Kidney epithelial cell (primary cell): Measurements from ENCODE around the gene KCNMB1. TPM values are rescaled to one million over a fixed set of nuclear protein-coding genes. Genes with fewer than 3 reads are reported as not detected.

ENCODE experiments used
- DNase-seq: peaks from one replicate; pipeline ENCODE4 v3.0.0-alpha.2; 2010; ENCODE audit warnings: low read depth
- H3K27me3 ChIP-seq: 2 replicates; pipeline ENCODE4 v1.6.0; 2011; ENCODE audit warnings: low read length; ENCODE audit not compliant: control insufficient read depth, insufficient read depth
- H3K36me3 ChIP-seq: 2 replicates; pipeline ENCODE4 v1.5.1; 2011; ENCODE audit warnings: low read length; ENCODE audit not compliant: control insufficient read depth, insufficient read depth
- H3K4me3 ChIP-seq: 2 replicates; pipeline ENCODE4 v1.5.1; 2011; ENCODE audit warnings: low read depth, mild to moderate bottlenecking, control low read depth, low read length
- total RNA-seq: library from RNA; depleted of rRNA; stranded (reverse); fragments of >200 nt; gene quantifications from 2 replicates; pipeline ENCODE4 v1.2.3, GENCODE V29; 2015
- TF ChIP-seq, protein P1 (sequence below): IDR thresholded peaks from 2 replicates; pipeline ENCODE4 v1.5.1; 2011; ENCODE audit warnings: mild to moderate bottlenecking, moderate library complexity, low read length, control low read depth, inconsistent platforms; ENCODE audit not compliant: insufficient read depth, poor library complexity, severe bottlenecking

The KCNMB1 gene
- total RNA-seq, 1 donor from 2014 or later, result 0.04 TPM

DNA sequence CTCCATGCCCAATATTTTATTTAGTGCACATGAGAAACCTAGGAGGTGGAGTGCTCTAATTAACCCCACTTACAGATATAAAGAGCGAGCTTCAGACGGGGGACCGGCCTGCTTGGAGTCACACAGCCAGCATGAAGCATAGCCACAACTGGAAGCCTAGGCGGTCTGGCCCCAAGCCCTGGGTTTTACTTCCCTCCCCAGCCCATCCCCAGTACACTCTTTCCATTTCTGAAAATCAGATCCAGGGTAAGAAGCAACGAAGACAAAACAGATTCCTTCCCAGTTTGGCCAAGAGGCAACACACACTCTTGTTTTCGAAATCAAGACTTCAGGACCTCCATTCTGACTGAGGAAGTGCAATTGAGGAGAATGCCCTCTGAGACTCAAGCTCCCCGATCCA lies 27.1 kb downstream of the KCNMB1 start:
- no peak for DNase-seq
- no peak overlapping the region for H3K4me3 ChIP-seq
- no peaks in the 10 kb centered on the region for H3K36me3 ChIP-seq
- no peaks in the 10 kb centered on the region for H3K27me3 ChIP-seq
- TF ChIP-seq, protein P1, sequence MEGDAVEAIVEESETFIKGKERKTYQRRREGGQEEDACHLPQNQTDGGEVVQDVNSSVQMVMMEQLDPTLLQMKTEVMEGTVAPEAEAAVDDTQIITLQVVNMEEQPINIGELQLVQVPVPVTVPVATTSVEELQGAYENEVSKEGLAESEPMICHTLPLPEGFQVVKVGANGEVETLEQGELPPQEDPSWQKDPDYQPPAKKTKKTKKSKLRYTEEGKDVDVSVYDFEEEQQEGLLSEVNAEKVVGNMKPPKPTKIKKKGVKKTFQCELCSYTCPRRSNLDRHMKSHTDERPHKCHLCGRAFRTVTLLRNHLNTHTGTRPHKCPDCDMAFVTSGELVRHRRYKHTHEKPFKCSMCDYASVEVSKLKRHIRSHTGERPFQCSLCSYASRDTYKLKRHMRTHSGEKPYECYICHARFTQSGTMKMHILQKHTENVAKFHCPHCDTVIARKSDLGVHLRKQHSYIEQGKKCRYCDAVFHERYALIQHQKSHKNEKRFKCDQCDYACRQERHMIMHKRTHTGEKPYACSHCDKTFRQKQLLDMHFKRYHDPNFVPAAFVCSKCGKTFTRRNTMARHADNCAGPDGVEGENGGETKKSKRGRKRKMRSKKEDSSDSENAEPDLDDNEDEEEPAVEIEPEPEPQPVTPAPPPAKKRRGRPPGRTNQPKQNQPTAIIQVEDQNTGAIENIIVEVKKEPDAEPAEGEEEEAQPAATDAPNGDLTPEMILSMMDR, result no peak

DNA sequence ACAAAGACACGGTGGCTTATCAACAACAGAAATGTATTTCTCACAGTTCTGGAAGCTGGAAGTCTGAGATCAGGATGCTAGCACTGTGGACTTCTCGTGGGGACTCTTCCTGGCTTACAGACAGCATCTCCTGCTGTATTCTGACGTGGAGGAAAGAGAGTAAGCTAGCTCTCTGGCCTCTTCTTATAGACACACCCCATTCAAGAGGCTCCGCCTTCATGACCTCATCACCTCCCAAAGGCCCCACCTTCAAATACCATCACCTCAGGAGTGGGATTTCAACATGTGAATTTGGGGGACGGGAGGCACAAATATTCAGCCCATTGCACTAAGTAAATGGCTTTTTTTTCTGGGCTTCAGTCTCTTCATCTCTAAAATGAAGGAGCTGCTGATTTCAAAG lies 27.6 kb downstream of the KCNMB1 start:
- no peak for DNase-seq
- H3K27me3 ChIP-seq, result no peaks in the 10 kb centered on the region
- TF ChIP-seq, protein P1, result no peak

DNA sequence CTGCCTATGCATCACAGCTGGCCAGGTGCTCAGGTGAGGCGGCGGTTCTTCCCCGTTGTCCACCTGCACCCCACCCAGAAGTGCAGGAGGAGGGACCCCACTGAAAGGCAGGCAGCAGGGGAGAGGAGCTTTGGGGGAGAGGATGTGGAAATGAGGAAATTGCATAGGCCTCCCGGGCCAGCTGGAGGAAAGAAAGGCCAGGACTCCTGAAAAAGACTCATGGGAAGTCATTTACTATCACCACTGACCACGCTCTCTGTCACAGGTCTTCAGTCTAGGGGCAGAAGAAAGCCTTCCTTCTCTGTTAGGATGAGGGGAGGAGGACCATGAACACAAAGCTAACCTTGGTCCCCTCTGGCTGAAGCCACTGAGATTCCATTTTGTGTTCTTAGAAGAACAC lies 28.1 kb downstream of the KCNMB1 start:
- no peak for DNase-seq
- H3K27me3 ChIP-seq, result peaks cover 3% of the 10 kb centered on the region
- H3K4me3 ChIP-seq, result no peak overlapping the region
- no peaks in the 10 kb centered on the region for H3K36me3 ChIP-seq
- TF ChIP-seq, protein P1, result no peak

More for the DNA sequence above, 27.6 kb downstream of the KCNMB1 start:
- H3K4me3 ChIP-seq, result no peak overlapping the region
- no peaks in the 10 kb centered on the region for H3K36me3 ChIP-seq

DNA sequence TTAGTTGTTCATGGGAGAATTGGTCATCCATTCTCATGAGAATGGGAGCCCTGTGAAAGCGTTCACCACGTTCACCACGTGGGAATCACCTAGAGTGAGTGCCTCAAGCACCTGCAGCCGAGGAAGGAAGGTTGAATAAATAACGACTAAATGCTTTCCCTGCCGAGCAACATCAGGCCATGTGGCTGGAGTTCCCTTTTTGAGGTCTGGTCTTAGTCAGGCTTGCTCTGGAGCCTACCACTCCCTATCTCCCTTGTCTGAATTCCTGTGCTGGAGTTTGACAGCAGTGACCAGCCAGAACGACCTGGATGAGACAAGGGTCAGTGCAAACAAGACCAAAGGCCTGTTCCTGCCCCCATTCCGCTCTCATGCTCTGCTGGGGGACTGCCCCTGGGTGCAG lies 28.5 kb downstream of the KCNMB1 start:
- DNase-seq, result no peak
- no peak overlapping the region for H3K4me3 ChIP-seq
- TF ChIP-seq, protein P1, result no peak
- H3K27me3 ChIP-seq, result peaks cover 5% of the 10 kb centered on the region
- no peaks in the 10 kb centered on the region for H3K36me3 ChIP-seq

DNA sequence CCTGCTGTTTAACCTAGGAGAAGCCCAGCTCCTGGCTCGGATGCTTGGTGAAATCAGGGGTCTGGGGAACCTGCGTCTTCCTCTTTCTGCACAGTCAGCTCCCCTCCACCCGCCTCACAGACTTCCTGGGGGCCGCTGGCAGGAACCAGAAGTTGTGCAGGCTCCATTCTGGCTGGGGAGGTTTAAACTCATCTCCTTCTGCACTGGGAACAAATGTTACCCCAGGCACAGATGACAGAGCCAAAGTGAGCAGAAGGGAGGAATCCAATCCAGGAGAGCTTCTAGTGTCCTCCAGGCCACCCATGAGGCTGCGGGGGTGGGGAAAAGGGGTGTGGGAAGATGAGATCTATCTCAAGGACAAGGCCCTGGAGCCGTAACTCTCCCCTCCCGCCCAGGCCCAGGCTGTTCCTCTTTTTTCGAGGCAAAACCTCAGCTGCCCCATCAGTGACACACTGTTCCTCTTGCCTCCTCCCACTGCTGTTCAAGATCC lies 31.2 kb downstream of the KCNMB1 start:
- TF ChIP-seq, protein P1, result no peak
- Histone ChIP-seq H3K4me3 (no peak overlapping the region), H3K27me3 (peaks cover 27% of the 10 kb centered on the region), H3K36me3 (no peaks in the 10 kb centered on the region)
- no peak for DNase-seq

DNA sequence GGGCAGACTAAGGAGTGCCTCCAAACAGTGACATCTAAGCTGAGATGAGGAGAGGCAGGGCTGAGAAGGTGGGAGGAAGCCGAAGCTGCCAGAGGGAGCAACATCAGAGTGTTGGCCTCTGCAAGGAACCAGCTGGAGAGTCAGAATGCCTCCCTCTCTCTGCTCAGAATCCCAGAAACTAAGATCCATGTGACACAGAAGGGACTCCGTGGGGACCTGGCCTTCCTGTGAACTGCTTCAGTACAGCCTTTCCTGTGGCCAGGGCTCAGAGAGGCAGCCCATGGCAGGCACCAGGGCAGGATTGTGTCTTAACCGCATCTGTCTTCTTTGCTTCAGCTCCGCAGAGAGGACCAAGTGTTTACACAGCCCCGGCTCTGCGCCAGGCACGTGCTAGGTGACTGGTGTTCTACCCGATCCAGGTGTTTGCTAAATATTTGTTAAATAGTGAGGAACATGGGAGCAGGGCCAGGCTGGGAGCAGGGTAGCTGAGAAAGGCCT lies 33.5 kb downstream of the KCNMB1 start:
- no peaks in the 10 kb centered on the region for H3K36me3 ChIP-seq
- peaks cover 35% of the 10 kb centered on the region for H3K27me3 ChIP-seq
- no peak overlapping the region for H3K4me3 ChIP-seq
- no peak for DNase-seq
- TF ChIP-seq, protein P1, result no peak
